H1 (cell line): Measurements from ENCODE around the gene SPATA13. TPM values are rescaled to one million over a fixed set of nuclear protein-coding genes. Genes with fewer than 3 reads are reported as not detected.

ENCODE experiments used
- CTCF ChIA-PET: fragments of 300-600 bp; sonication (Branson Sonifier 250); formaldehyde crosslinking; loops from one replicate; lab custom pipeline; 2021; ENCODE audit not compliant: partially characterized antibody; lab: Charles Lee
- POLR2A ChIA-PET: fragments of 300-600 bp; sonication (Branson Sonifier 250); formaldehyde crosslinking; loops from one replicate; lab custom pipeline; 2021; ENCODE audit warnings: inconsistent platforms; ENCODE audit not compliant: partially characterized antibody; lab: Charles Lee
- DNase-seq, 2 experiments: peaks; one replicate each; pipeline versions ENCODE4 v3.0.0 to v3.0.0-alpha.2; 2010 to 2022; ENCODE audit warnings: low spot score in 2 of 2, low read depth in 1 of 2, mixed read lengths in 1 of 2
- FAIRE-seq: peaks from 2 replicates; lab custom pipeline; 2011; peaks lifted over from hg19 to GRCh38; lab: Jason Lieb, UNC
- H2AFZ ChIP-seq: 2 replicates; pipeline ENCODE4 v1.8.1; 2012; ENCODE audit warnings: low read length, inconsistent platforms
- H2AK5ac ChIP-seq: 2 replicates; pipeline ENCODE4 v1.6.1; 2013; ENCODE audit warnings: low read depth, low read length
- H2BK120ac ChIP-seq: replicated peaks from 2 replicates; pipeline ENCODE3; 2013; ENCODE audit warnings: low read depth, low read length, inconsistent platforms
- H2BK12ac ChIP-seq: 2 replicates; pipeline ENCODE4 v1.6.1; 2013; ENCODE audit warnings: low read depth, low read length
- H2BK15ac ChIP-seq: 2 replicates; pipeline ENCODE4 v1.6.1; 2013; ENCODE audit warnings: low read length
- H2BK20ac ChIP-seq: 2 replicates; pipeline ENCODE4 v1.6.1; 2013; ENCODE audit warnings: low read length
- H2BK5ac ChIP-seq: 2 replicates; pipeline ENCODE4 v1.6.1; 2013; ENCODE audit warnings: low read depth, low read length
- H3K14ac ChIP-seq: 2 replicates; pipeline ENCODE4 v1.6.1; 2013; ENCODE audit warnings: inconsistent platforms; ENCODE audit not compliant: insufficient read length
- H3K18ac ChIP-seq: 2 replicates; pipeline ENCODE4 v1.6.1; 2013; ENCODE audit warnings: low read length; ENCODE audit errors: extremely low read depth
- H3K23ac ChIP-seq: 2 replicates; pipeline ENCODE4 v1.6.1; 2013; ENCODE audit warnings: inconsistent platforms; ENCODE audit not compliant: insufficient read length
- H3K23me2 ChIP-seq: 2 replicates; pipeline ENCODE4 v1.6.1; 2013; ENCODE audit warnings: low read depth, low read length
- H3K27ac ChIP-seq: 2 replicates; pipeline ENCODE4 v1.6.1; 2011; ENCODE audit warnings: low read depth, low read length, inconsistent platforms
- H3K27me3 ChIP-seq, 4 experiments: replicated peaks in 1 of 4; 1 replicate in 1 of 4; 2 replicates in 3 of 4; pipeline versions ENCODE4 v1.6.1 to v1.8.1; 2011 to 2013; ENCODE audit warnings: low read length in 3 of 4, mild to moderate bottlenecking in 3 of 4, inconsistent platforms in 2 of 4, mixed read lengths in 2 of 4, moderate library complexity in 1 of 4; ENCODE audit not compliant: control insufficient read depth in 3 of 4, insufficient read depth in 3 of 4; ENCODE audit errors: extremely low read depth in 1 of 4
- H3K36me3 ChIP-seq, 4 experiments: 2 replicates each; pipeline versions ENCODE4 v1.6.1 to v1.8.1; 2011 to 2013; ENCODE audit warnings: mild to moderate bottlenecking in 4 of 4, low read length in 3 of 4, moderate library complexity in 2 of 4, control low read depth in 1 of 4, inconsistent platforms in 1 of 4; ENCODE audit not compliant: insufficient read depth in 4 of 4, control insufficient read depth in 2 of 4
- H3K4ac ChIP-seq: replicated peaks from 2 replicates; pipeline ENCODE3; 2013; ENCODE audit warnings: low read length, low read depth, mixed read lengths, inconsistent platforms; ENCODE audit not compliant: insufficient read length
- H3K4me1 ChIP-seq, 4 experiments: replicated peaks in 1 of 4; 1 replicate in 1 of 4; 2 replicates in 3 of 4; pipeline versions ENCODE4 v1.6.1 to v1.8.1; 2011 to 2013; ENCODE audit warnings: low read length in 3 of 4, inconsistent platforms in 2 of 4, mixed read lengths in 1 of 4; ENCODE audit not compliant: insufficient read depth in 4 of 4, control insufficient read depth in 3 of 4
- H3K4me2 ChIP-seq, 2 experiments: 2 replicates each; pipeline versions ENCODE4 v1.6.1 to v1.8.1; 2011 to 2013; ENCODE audit warnings: low read depth in 2 of 2, low read length in 2 of 2, control low read depth in 1 of 2, inconsistent platforms in 1 of 2, mild to moderate bottlenecking in 1 of 2; ENCODE audit not compliant: insufficient read depth in 1 of 2
- H3K4me3 ChIP-seq, 4 experiments: fragments of 200-600, 300-600 bp in 1 of 4; sonication (generic), shearing (Covaris generic), sonication (Bioruptor Twin) in 1 of 4; 2 replicates each; pipeline versions ENCODE4 v1.5.1 to v1.8.1; 2011 to 2016; ENCODE audit warnings: low read length in 4 of 4, low read depth in 3 of 4, control low read depth in 2 of 4, inconsistent platforms in 2 of 4, mild to moderate bottlenecking in 2 of 4, mixed read lengths in 1 of 4, moderate library complexity in 1 of 4; ENCODE audit not compliant: insufficient read depth in 2 of 4; ENCODE audit errors: extremely low read depth in 1 of 4
- H3K56ac ChIP-seq: replicated peaks from 2 replicates; pipeline ENCODE3; 2013; ENCODE audit warnings: low read depth, mild to moderate bottlenecking, mixed read lengths, low read length, inconsistent platforms; ENCODE audit not compliant: insufficient read length
- H3K79me1 ChIP-seq: 2 replicates; pipeline ENCODE4 v1.6.1; 2013; ENCODE audit warnings: low read depth, low read length, control low read depth
- H3K79me2 ChIP-seq, 2 experiments: 2 replicates each; pipeline versions ENCODE4 v1.6.1 to v1.8.1; 2012 to 2013; ENCODE audit warnings: low read length in 2 of 2, mild to moderate bottlenecking in 2 of 2, inconsistent platforms in 1 of 2; ENCODE audit not compliant: insufficient read depth in 2 of 2, control insufficient read depth in 1 of 2
- H3K9ac ChIP-seq, 4 experiments: replicated peaks in 1 of 4; 1 replicate in 1 of 4; 2 replicates in 3 of 4; pipeline versions ENCODE4 v1.6.1 to v1.8.1; 2011 to 2013; ENCODE audit warnings: low read depth in 3 of 4, low read length in 3 of 4, control low read depth in 2 of 4, mild to moderate bottlenecking in 2 of 4, moderate library complexity in 2 of 4, inconsistent platforms in 1 of 4; ENCODE audit errors: extremely low read depth in 1 of 4
- H3K9me3 ChIP-seq, 2 experiments: 2 replicates each; pipeline versions ENCODE4 v1.6.1 to v1.8.1; 2012 to 2013; ENCODE audit warnings: mild to moderate bottlenecking in 2 of 2, moderate library complexity in 2 of 2, control low read depth in 1 of 2, inconsistent platforms in 1 of 2, low read depth in 1 of 2, low read length in 1 of 2, mixed read lengths in 1 of 2; ENCODE audit not compliant: insufficient read depth in 2 of 2
- H4K20me1 ChIP-seq, 2 experiments: replicated peaks in 1 of 2; 2 replicates each; pipeline versions ENCODE3 to v1.8.1; 2011 to 2013; ENCODE audit warnings: inconsistent platforms in 2 of 2, low read length in 2 of 2, mild to moderate bottlenecking in 1 of 2; ENCODE audit not compliant: insufficient read depth in 2 of 2, control insufficient read depth in 1 of 2
- H4K5ac ChIP-seq: 2 replicates; pipeline ENCODE4 v1.6.1; 2013; ENCODE audit warnings: low read length, low read depth, mixed read lengths, inconsistent platforms; ENCODE audit not compliant: insufficient read length
- H4K8ac ChIP-seq: 2 replicates; pipeline ENCODE4 v1.8.0; 2013; ENCODE audit warnings: mild to moderate bottlenecking, moderate library complexity, low read length, inconsistent platforms; ENCODE audit not compliant: insufficient read depth; ENCODE audit errors: extremely low read depth
- H4K91ac ChIP-seq: replicated peaks from 2 replicates; pipeline ENCODE3; 2013; ENCODE audit warnings: low read length, mixed read lengths, inconsistent platforms; ENCODE audit not compliant: insufficient read length
- NANOG ChIP-seq: IDR thresholded peaks from 2 replicates; pipeline ENCODE4 v1.6.1; 2011; ENCODE audit warnings: low read length, low read depth, mild to moderate bottlenecking, inconsistent platforms; ENCODE audit not compliant: insufficient read depth, poor library complexity, severe bottlenecking
- WGBS, 2 experiments: shearing (Covaris generic) in 1 of 2; methylation state at CpG; one replicate each; pipeline versions ENCODE4 v1.1.6 to v1.1.7; 2013 to 2015; ENCODE audit warnings: low lambda C conversion rate in 2 of 2, mixed read lengths in 2 of 2, inconsistent platforms in 1 of 2, low coverage in 1 of 2, missing lambda C conversion rate in 1 of 2; ENCODE audit not compliant: insufficient replicate concordance in 2 of 2, insufficient coverage in 1 of 2, insufficient read length in 1 of 2; ENCODE audit errors: extremely low coverage in 1 of 2, missing lambda C conversion rate in 1 of 2; 5-methylcytosine and 5-hydroxymethylcytosine counted together
- polyA plus RNA-seq, 7 experiments: library from polyadenylated mRNA; depleted of rRNA in 3 of 7; stranded (reverse) in 5 of 7; unstranded in 2 of 7; fragments of >200 nt in 5 of 7; fragments of 200-250 nt in 2 of 7; gene quantifications; 1 replicate in 5 of 7; 2 replicates in 1 of 7; 4 replicates in 1 of 7; pipeline versions ENCODE4 v1.2.1 to v1.2.3, GENCODE V29; 2011 to 2013; ENCODE audit warnings: missing spikeins in 2 of 7, mixed read lengths in 2 of 7
- total RNA-seq: library from RNA; stranded (reverse); fragmentation: NEBNext Ultra II Directional; extraction: Animal tissue kit (Norgen Biotek cat#: 25700); gene quantifications from 2 replicates; pipeline ENCODE4 v1.2.1, GENCODE V29; 2021

The SPATA13 gene
- total and polyA plus RNA-seq, 2 of the 8 experiments (the other 6 are each of a cell fraction or from before 2014, with no cell fraction given) = 12.6 to 30.9 TPM

DNA sequence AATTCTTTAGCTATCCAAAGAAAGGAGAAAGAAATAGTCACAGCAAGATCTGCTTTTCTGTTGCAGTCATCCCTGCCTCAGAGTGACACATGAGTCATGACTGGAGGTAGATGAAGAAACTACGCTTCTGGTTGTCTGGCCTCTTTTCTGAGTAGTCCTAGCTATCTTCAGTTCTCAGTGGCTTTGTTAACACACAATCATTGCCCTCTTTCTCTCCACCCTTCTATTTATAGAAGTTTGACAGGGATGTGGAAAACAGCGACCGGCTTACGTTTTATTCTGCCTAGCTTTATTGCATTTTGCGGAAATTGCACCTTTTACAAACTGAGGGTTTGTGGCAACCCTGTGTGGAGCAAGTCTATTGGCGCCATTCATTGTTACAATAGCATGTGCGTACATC is 26.7 kb downstream of the SPATA13 start:
- no peak overlapping the region for H3K14ac ChIP-seq
- H3K23ac ChIP-seq = no peak overlapping the region
- H2AFZ ChIP-seq = no peak overlapping the region
- TF ChIP-seq NANOG = no peak
- no peak overlapping the region for H3K9ac ChIP-seq
- peaks cover 0 to 6% (median 4%) of the 10 kb centered on the region in 4 experiments; a peak in 3 of 7 replicates for H3K4me1 ChIP-seq
- H2BK120ac ChIP-seq = no peak overlapping the region
- H3K79me1 ChIP-seq = peaks cover 5% of the 10 kb centered on the region
- 77% methylated on average over 7 of the region's 7 CpGs; no CpG with 5 or more reads in 1 of the 2 experiments for WGBS, 2 experiments
- no peak overlapping the region for H3K4me3 ChIP-seq
- FAIRE-seq = no peak
- H3K56ac ChIP-seq = no peak overlapping the region
- no peak overlapping the region for H4K8ac ChIP-seq
- no peak overlapping the region for H4K5ac ChIP-seq
- H3K18ac ChIP-seq = no peak overlapping the region
- no peak overlapping the region for H3K4ac ChIP-seq
- H2BK12ac ChIP-seq = no peak overlapping the region
- H3K79me2 ChIP-seq = peaks cover 0 to 26% of the 10 kb centered on the region in 2 experiments; a peak in 2 of 4 replicates
- H2BK20ac ChIP-seq = no peak overlapping the region
- H4K20me1 ChIP-seq = no peaks in the 10 kb centered on the region
- peaks cover 0 to 2% of the 10 kb centered on the region in 2 experiments; a peak in 1 of 4 replicates for H3K9me3 ChIP-seq
- H3K4me2 ChIP-seq = no peak overlapping the region
- ChIA-PET POLR2A (interaction anchor here (2.5 kb wide), 1 partner anchor 26 kb away, joined by 8 read pairs; the partner anchor contains the start of gene SPATA13), CTCF (interaction anchor here (0.6 to 0.9 kb wide), 3 partner anchors 26 to 49 kb away, joined by 3 to 5 read pairs (median 3); no protein-coding TSS in a partner anchor)
- no peak overlapping the region for H2BK15ac ChIP-seq
- H3K36me3 ChIP-seq = no peaks in the 10 kb centered on the region
- no peak overlapping the region for H2AK5ac ChIP-seq
- no peak overlapping the region for H3K27ac ChIP-seq
- H3K23me2 ChIP-seq = no peaks in the 10 kb centered on the region
- H2BK5ac ChIP-seq = no peak overlapping the region
- no peak overlapping the region for H4K91ac ChIP-seq
- no peaks in the 10 kb centered on the region for H3K27me3 ChIP-seq
- no peak for DNase-seq
